Natural killer cell treated with Interleukin-12 subunit alpha and Interleukin-12 subunit beta and Interleukin-15 and Interleukin-18, amount 100 ng/mL, for 72 hours (primary cell): ENCODE data around the gene FAM83F. TPM values are rescaled to one million over a fixed set of nuclear protein-coding genes. Genes with fewer than 3 reads are reported as not detected.

Source experiments
- ATAC-seq, 2 donors: fragments of 150-1000 bp; cut with Tn5 transposase in 1 of 2; sonication (Bioruptor Pico), chemical (Tn5 transposase) in 1 of 2; 2 replicates each; pipeline ENCODE4 v1.10.0; 2021
- DNase-seq: peaks from one replicate; pipeline ENCODE4 v3.0.0; 2022; ENCODE audit warnings: low spot score
- H3K27ac Mint-ChIP-seq, 2 donors: 1 replicate in 1 of 2; 2 replicates in 1 of 2; pipeline ENCODE4 v1.8.0; 2022; ENCODE audit warnings: mixed read lengths in 2 of 2, mild to moderate bottlenecking in 1 of 2, moderate library complexity in 1 of 2
- H3K27me3 Mint-ChIP-seq, 2 donors: 1 replicate in 1 of 2; 2 replicates in 1 of 2; pipeline ENCODE4 v1.8.0; 2022; ENCODE audit warnings: mixed read lengths in 2 of 2
- H3K36me3 Mint-ChIP-seq: one replicate; pipeline ENCODE4 v1.8.0; 2022; ENCODE audit warnings: mixed read lengths
- H3K4me1 Mint-ChIP-seq, 2 donors: 1 replicate in 1 of 2; 2 replicates in 1 of 2; pipeline ENCODE4 v1.8.0; 2022; ENCODE audit warnings: low read depth in 2 of 2, mixed read lengths in 2 of 2, mild to moderate bottlenecking in 1 of 2
- H3K4me3 Mint-ChIP-seq: one replicate; pipeline ENCODE4 v1.8.0; 2022; ENCODE audit warnings: mixed read lengths
- H3K9me3 Mint-ChIP-seq: 2 replicates; pipeline ENCODE4 v1.8.0; 2022; ENCODE audit warnings: mixed read lengths
- total RNA-seq, 2 donors: library from RNA; stranded (reverse); gene quantifications; one replicate each; pipeline ENCODE4 v1.2.3, GENCODE V29; 2022

Gene FAM83F
- total RNA-seq, 2 donors from 2014 or later = 0.39 TPM; not detected in 1

GRCh38 chr22:40067639-40068038, 72.9 kb downstream of the FAM83F start:
- Mint-ChIP-seq H3K4me1 (peaks cover 28 to 41% of the 10 kb centered on the region in 2 donors), H3K27ac (no peak overlapping the region), H3K36me3 (no peaks in the 10 kb centered on the region), H3K27me3 (no peaks in the 10 kb centered on the region), H3K4me3 (no peak overlapping the region), H3K9me3 (no peaks in the 10 kb centered on the region)
- no peak for DNase-seq
- no peak for ATAC-seq

GRCh38 chr22:40070701-40071100, 75.9 kb downstream of the FAM83F start:
- ATAC-seq (no peak), DNase-seq (no peak)
- H3K27me3 Mint-ChIP-seq = no peaks in the 10 kb centered on the region
- peaks cover 33 to 47% of the 10 kb centered on the region in 2 donors for H3K4me1 Mint-ChIP-seq
- H3K9me3 Mint-ChIP-seq = no peaks in the 10 kb centered on the region
- no peak overlapping the region for H3K4me3 Mint-ChIP-seq
- no peaks in the 10 kb centered on the region for H3K36me3 Mint-ChIP-seq
- no peak overlapping the region for H3K27ac Mint-ChIP-seq

GRCh38 chr22:40071720-40072119, 77.0 kb downstream of the FAM83F start:
- Mint-ChIP-seq H3K9me3 (no peaks in the 10 kb centered on the region), H3K4me1 (peaks cover 35 to 50% of the 10 kb centered on the region in 2 donors)

GRCh38 chr22:40076702-40077645, 82.2 kb downstream of the FAM83F start:
- Mint-ChIP-seq H3K4me3 (peak overlapping the region; percentile 21), H3K9me3 (no peaks in the 10 kb centered on the region), H3K27ac (peak overlapping the region; percentile 61 to 64), H3K27me3 (no peaks in the 10 kb centered on the region), H3K4me1 (peaks cover 30 to 45% of the 10 kb centered on the region in 2 donors), H3K36me3 (no peaks in the 10 kb centered on the region)
- ATAC-seq (no peak), DNase-seq (no peak)

More at GRCh38 chr22:40071720-40072119, 77.0 kb downstream of the FAM83F start:
- H3K27ac Mint-ChIP-seq = no peak overlapping the region
- ATAC-seq = no peak
- H3K27me3 Mint-ChIP-seq = no peaks in the 10 kb centered on the region
- no peak overlapping the region for H3K4me3 Mint-ChIP-seq
- no peaks in the 10 kb centered on the region for H3K36me3 Mint-ChIP-seq
- DNase-seq = no peak

GRCh38 chr22:40077646-40078016, 82.9 kb downstream of the FAM83F start:
- Mint-ChIP-seq H3K9me3 (no peaks in the 10 kb centered on the region), H3K27ac (peak overlapping the region; percentile 61 to 64), H3K36me3 (no peaks in the 10 kb centered on the region), H3K4me3 (no peak overlapping the region), H3K4me1 (peaks cover 30 to 45% of the 10 kb centered on the region in 2 donors), H3K27me3 (no peaks in the 10 kb centered on the region)
- ATAC-seq (no peak), DNase-seq (no peak)

- H3K27ac Mint-ChIP-seq = no peak overlapping the region
- H3K4me3 Mint-ChIP-seq = no peak overlapping the region
- H3K9me3 Mint-ChIP-seq = no peaks in the 10 kb centered on the region
- DNase-seq (no peak), ATAC-seq (peak in 1 of 2 donors; percentile 44)
- peaks cover 16 to 20% of the 10 kb centered on the region in 2 donors for H3K4me1 Mint-ChIP-seq
- no peaks in the 10 kb centered on the region for H3K27me3 Mint-ChIP-seq
- no peaks in the 10 kb centered on the region for H3K36me3 Mint-ChIP-seq
These were observed 86.9 kb downstream of the FAM83F start for GRCh38 chr22:40081662-40082061.

GRCh38 chr22:40082184-40082583, 87.4 kb downstream of the FAM83F start:
- no peaks in the 10 kb centered on the region for H3K27me3 Mint-ChIP-seq
- no peak overlapping the region for H3K27ac Mint-ChIP-seq
- no peak overlapping the region for H3K4me3 Mint-ChIP-seq
- ATAC-seq (no peak), DNase-seq (no peak)
- H3K4me1 Mint-ChIP-seq = peaks cover 12 to 16% of the 10 kb centered on the region in 2 donors
- no peaks in the 10 kb centered on the region for H3K9me3 Mint-ChIP-seq
- no peaks in the 10 kb centered on the region for H3K36me3 Mint-ChIP-seq

GRCh38 chr22:40083794-40084193, 89.0 kb downstream of the FAM83F start:
- H3K4me3 Mint-ChIP-seq = no peak overlapping the region
- DNase-seq (no peak), ATAC-seq (no peak)
- no peak overlapping the region for H3K27ac Mint-ChIP-seq
- H3K36me3 Mint-ChIP-seq = no peaks in the 10 kb centered on the region
- H3K9me3 Mint-ChIP-seq = no peaks in the 10 kb centered on the region
- H3K27me3 Mint-ChIP-seq = no peaks in the 10 kb centered on the region
- H3K4me1 Mint-ChIP-seq = peaks cover 12 to 15% of the 10 kb centered on the region in 2 donors

GRCh38 chr22:40084246-40084645, 89.5 kb downstream of the FAM83F start:
- no peaks in the 10 kb centered on the region for H3K9me3 Mint-ChIP-seq
- no peak overlapping the region for H3K27ac Mint-ChIP-seq
- peaks cover 12 to 15% of the 10 kb centered on the region in 2 donors for H3K4me1 Mint-ChIP-seq
- H3K36me3 Mint-ChIP-seq = no peaks in the 10 kb centered on the region
- DNase-seq (no peak), ATAC-seq (no peak)
- H3K27me3 Mint-ChIP-seq = no peaks in the 10 kb centered on the region
- H3K4me3 Mint-ChIP-seq = no peak overlapping the region

GRCh38 chr22:40088818-40089217, 94.1 kb downstream of the FAM83F start:
- H3K27me3 Mint-ChIP-seq = no peaks in the 10 kb centered on the region
- peaks cover 21 to 32% of the 10 kb centered on the region in 2 donors for H3K4me1 Mint-ChIP-seq
- DNase-seq = no peak
- no peak overlapping the region for H3K27ac Mint-ChIP-seq
- no peaks in the 10 kb centered on the region for H3K9me3 Mint-ChIP-seq
- no peak for ATAC-seq
- H3K36me3 Mint-ChIP-seq = no peaks in the 10 kb centered on the region
- no peak overlapping the region for H3K4me3 Mint-ChIP-seq

Other genes starting within 250 kb of the FAM83F start
- gene ENTHD1, start 101.2 kb upstream of the FAM83F start, total RNA-seq = not detected
- gene GRAP2, start 93.9 kb upstream of the FAM83F start, total RNA-seq = 10 to 100 TPM; 13.2 to 36.4 TPM
- 1 to 10 TPM in 1 of 2 donors, under 1 TPM in 1; 0.86 to 2.8 TPM for gene TMA7B, start 34.6 kb upstream of the FAM83F start, total RNA-seq
- gene TNRC6B, start 183.0 kb downstream of the FAM83F start, total RNA-seq = 10 to 100 TPM; 43.6 to 52.7 TPM